ENCODE measurements around the gene SMURF2.

DNA sequence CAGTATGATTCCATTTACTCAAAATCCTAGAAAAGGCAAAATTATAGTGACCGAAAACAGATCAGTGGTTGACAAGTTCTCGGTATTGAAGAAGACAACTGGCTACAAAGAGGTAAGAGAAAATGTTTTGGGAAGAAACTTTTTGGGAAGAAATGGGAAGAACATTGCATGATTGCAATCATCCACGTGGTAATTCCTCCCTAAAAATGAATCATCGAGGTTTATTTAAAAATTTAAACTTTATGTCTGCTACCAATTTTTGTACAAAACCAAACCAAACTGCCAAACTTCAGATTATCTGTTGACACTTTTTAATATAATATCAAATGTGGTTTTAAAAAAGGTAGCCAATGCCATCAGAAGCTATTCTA lies 8.1 kb downstream of the SMURF2 start:
- TF ChIP-seq CEBPB (IDR thresholded peaks at IDR 0.05; ENCODE audit: low read depth, low read length): no peak; the same call in 1 of the 2 replicates
- no peak for TF ChIP-seq POLR2A (IDR thresholded peaks at IDR 0.05; ENCODE audit: low read depth, low read length)
- TF ChIP-seq, protein P1, sequence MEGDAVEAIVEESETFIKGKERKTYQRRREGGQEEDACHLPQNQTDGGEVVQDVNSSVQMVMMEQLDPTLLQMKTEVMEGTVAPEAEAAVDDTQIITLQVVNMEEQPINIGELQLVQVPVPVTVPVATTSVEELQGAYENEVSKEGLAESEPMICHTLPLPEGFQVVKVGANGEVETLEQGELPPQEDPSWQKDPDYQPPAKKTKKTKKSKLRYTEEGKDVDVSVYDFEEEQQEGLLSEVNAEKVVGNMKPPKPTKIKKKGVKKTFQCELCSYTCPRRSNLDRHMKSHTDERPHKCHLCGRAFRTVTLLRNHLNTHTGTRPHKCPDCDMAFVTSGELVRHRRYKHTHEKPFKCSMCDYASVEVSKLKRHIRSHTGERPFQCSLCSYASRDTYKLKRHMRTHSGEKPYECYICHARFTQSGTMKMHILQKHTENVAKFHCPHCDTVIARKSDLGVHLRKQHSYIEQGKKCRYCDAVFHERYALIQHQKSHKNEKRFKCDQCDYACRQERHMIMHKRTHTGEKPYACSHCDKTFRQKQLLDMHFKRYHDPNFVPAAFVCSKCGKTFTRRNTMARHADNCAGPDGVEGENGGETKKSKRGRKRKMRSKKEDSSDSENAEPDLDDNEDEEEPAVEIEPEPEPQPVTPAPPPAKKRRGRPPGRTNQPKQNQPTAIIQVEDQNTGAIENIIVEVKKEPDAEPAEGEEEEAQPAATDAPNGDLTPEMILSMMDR (conservative IDR thresholded peaks at IDR 0.05; ENCODE audit: low read depth, low read length): no peak
- TF ChIP-seq BHLHE40 (IDR thresholded peaks at IDR 0.05; ENCODE audit: low read depth, low read length): no peak
- TF ChIP-seq RFX5 (IDR thresholded peaks at IDR 0.05; ENCODE audit: low read depth, low read length): no peak
- TF ChIP-seq MXI1 (IDR thresholded peaks at IDR 0.05; ENCODE audit: borderline replicate concordance, low read depth, low read length): no peak
- TF ChIP-seq SMC3 (IDR thresholded peaks at IDR 0.05; ENCODE audit: low read depth, low read length): no peak

All from IMR-90 (cell line).